GM18909 (cell line): Measurements from ENCODE around the gene GPX4.
A peak's percentile ranks its signal among the peaks of the same experiment; 100 is the strongest.

Source experiments
- ATAC-seq: cut with Tn5 transposase; IDR thresholded peaks from one replicate; pipeline ENCODE4 v1.9.1; 2021; ENCODE audit warnings: mild to moderate bottlenecking; ENCODE audit not compliant: unreplicated experiment, poor library complexity

The GPX4 gene

GRCh38 chr19:1068009-1069001 is 35.5 kb upstream of the GPX4 start:
- no peak for ATAC-seq

- no peak for ATAC-seq
Observed at GRCh38 chr19:1069009-1069779, 34.6 kb upstream of the GPX4 start.

GRCh38 chr19:1070576-1070930 is 33.2 kb upstream of the GPX4 start:
- no peak for ATAC-seq

- no peak for ATAC-seq
Observed at GRCh38 chr19:1070931-1071791, 32.6 kb upstream of the GPX4 start.

DNA sequence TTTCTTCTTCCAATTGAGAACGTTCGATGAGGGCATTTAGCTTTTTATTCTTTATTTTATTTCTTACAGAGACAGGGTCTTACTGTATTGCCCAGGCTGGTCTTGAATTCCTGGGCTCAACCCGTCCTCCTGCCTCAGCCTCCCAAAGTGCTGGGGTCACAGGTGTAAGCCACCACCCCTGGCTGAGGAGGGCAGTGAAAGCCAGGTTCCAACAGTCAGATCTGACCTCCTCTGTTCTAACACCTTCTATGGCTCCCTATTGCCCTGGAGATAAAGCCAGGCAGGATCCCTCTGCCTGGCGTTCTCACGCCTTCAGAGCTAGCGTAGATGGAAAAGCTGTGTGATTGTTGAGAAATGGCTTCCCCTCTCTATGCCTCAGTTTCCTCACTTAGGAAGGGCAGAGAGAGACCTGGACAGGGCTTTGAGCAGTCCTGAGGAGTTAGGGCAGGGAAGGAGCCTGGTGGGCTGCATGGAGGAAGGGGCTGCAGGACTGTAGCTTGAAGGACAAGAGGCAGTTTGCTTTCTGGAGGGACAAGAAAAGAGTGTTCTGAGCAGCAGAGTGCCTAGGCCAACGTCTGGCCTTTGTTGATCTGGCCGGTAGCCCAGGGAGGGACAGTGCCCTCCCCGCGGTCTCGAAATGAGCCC is 31.3 kb upstream of the GPX4 start:
- ATAC-seq = no peak

DNA sequence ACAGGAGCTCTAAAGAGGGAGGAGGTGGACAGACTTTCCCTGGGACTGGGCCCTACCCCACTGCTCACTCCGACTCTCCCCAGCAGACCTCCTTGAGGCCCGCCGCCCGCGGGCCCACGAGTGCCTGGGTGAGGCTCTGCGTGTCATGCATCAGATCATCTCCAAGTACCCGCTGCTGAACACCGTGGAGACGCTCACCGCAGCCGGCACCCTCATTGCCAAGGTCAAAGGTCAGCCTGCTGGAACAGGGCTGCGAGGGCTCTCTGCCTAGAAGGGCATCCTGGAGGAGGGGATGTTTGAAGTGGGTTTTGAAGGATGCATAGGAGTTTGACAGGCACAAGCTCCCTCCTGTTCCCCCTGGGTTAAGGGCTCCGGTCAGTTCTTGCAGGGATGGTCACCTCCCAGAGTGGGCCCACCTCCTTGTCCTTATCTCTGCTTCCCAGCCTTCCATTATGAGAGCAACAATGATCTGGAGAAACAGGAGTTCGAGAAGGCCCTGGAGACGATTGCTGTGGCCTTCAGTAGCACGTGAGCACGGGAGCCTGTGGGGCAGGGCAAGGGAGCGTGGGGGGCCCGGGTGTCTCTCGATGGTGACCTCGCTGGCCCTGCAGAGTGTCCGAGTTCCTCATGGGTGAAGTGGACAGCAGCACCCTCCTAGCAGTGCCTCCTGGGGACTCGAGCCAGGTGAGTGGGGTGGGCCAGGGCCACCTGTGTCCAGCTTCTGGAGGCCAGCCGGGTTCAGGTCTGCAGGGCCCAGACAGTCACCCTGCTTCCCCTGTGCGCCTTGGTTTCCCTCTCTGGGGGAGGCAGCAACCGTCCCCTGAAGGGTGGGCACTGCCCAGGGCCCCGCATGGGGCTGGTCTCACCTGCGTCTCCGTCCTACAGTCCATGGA is 30.5 kb upstream of the GPX4 start:
- ATAC-seq = no peak

GRCh38 chr19:1073956-1074517 is 29.8 kb upstream of the GPX4 start:
- ATAC-seq = no peak

GRCh38 chr19:1074544-1075283 is 29.1 kb upstream of the GPX4 start:
- peak; percentile 62 for ATAC-seq

DNA sequence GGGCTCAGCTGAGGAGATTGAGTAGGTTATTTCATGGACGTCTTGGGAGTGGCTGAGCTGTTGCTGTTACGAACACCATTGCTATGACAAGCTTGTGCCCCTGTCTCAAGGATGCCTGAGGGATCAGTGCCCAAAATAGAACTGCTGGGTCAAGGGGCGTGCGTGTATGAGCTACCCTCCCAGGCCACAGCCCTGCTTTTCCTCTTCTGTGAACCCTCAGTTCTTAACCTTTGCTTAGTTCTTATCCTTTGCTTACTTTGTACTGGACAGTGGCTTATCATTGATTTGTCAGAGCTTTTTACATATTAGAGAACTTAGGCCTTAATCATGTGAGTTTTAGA is 27.8 kb upstream of the GPX4 start:
- no peak for ATAC-seq

- ATAC-seq = peak; percentile 63
Observed at GRCh38 chr19:1076951-1077350, 26.8 kb upstream of the GPX4 start.

GRCh38 chr19:1079566-1080111 is 24.2 kb upstream of the GPX4 start:
- no peak for ATAC-seq

DNA sequence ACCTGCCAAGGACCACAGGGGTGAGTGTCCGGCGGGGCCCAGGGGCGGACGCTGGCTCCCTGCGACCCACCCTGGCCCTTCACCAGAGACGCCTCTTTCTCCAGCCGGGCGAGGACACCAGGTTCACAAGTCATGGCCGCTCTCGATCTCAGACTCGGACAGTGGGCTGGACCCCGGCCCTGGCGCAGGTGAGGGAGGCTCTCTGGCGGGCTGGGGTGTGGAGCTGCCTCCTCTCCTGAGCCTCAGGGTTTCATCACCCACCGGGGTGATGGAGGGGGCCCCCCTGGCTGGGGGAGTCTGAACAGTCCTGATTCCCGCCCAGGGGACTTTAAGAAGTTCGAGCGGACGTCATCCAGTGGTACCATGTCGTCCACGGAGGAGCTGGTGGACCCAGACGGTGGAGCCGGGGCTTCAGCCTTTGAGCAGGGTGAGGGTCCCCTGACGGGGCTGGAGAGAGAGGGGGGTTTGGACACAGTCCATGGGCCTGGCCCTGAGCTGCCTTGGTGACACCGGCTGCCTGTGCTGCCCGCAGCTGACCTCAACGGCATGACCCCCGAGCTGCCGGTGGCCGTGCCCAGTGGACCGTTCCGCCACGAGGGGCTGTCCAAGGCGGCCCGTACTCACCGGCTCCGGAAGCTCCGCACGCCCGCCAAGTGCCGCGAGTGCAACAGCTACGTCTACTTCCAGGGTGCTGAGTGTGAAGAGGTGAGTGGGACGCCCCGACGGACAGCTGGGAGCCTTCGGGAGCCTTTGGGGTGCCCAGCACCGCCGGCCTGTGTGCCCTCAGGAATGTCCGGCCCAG is 23.2 kb upstream of the GPX4 start:
- no peak for ATAC-seq

DNA sequence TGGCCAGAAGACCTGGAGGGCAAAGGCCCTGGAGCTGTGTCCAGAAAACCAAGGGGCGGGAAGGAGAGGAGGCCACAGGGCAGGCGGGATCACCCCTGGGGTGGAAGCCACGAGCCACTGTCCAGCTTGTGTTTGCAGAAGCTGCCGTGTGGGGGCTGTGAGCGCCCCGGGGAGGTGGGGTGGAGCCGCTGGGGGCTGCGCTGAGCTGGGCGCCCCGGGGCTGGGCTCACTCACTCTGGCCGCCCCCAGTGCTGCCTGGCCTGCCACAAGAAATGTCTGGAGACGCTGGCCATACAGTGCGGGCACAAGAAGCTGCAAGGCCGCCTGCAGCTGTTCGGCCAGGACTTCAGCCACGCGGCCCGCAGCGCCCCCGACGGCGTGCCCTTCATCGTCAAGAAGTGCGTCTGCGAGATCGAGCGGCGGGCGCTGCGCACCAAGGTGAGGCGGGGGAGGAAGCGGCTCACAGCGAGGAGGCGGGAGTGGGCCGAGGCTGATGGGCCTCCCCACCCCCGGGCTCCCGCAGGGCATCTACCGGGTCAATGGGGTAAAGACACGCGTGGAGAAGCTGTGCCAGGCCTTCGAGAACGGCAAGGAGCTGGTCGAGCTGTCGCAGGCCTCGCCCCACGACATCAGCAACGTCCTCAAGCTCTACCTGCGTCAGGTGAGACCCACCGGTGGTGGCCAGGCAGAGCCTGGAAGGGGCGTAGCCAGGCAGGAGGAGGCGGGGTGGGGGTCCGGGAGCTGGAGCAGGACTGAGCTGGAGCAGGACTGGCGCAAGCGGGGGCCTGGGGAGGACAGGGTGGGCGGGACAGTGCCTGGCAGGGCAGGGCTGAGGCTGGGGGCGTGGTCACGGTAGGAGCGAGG is 22.3 kb upstream of the GPX4 start:
- ATAC-seq = no peak

DNA sequence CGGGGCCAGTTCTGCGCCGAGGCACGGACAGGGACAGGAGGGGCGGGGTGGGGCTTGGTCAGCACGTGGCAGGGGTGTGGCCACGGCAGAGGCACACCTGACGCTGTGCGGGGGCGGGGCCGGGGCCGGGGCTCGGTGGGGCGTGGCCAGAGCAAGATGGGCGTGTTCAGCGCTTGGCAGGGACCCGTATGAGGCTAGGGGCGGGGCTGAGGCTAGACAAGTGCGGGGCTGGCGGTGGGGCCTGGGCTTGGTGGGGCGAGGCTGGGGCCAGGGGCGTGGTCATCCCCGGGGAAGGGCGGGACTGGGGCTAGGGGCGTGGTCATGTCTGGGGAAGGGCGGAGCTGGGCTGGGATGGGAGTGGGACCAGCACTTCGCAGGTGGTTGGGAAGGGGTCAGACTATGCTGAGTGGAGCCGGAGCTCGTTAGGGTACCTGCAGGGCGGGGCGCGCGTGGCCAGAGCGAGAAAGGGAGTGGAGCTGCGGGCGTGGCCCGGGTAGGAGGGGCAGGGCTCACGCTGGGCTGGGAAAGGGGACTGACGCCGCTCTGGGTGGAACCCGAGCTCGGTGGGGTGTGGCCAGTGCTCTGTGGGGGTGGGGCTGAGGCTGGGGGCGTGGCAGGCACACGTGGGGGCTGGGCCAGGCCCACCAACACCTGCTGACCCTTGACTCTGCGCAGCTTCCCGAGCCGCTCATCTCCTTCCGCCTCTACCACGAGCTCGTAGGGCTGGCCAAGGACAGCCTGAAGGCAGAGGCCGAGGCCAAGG is 21.4 kb upstream of the GPX4 start:
- no peak for ATAC-seq
